GM21737 (cell line): Measurements from ENCODE around the gene CST1.
"Not testable (repeated sequence)": the region's sequence is repeated elsewhere in the genome, so short reads cannot be mapped to it uniquely, and the experiment has no call there.

Source experiments
- ATAC-seq: cut with Tn5 transposase; IDR thresholded peaks from one replicate; pipeline ENCODE4 v1.9.1; 2021; ENCODE audit warnings: mild to moderate bottlenecking, moderate library complexity; ENCODE audit not compliant: unreplicated experiment

CST1 gene

DNA sequence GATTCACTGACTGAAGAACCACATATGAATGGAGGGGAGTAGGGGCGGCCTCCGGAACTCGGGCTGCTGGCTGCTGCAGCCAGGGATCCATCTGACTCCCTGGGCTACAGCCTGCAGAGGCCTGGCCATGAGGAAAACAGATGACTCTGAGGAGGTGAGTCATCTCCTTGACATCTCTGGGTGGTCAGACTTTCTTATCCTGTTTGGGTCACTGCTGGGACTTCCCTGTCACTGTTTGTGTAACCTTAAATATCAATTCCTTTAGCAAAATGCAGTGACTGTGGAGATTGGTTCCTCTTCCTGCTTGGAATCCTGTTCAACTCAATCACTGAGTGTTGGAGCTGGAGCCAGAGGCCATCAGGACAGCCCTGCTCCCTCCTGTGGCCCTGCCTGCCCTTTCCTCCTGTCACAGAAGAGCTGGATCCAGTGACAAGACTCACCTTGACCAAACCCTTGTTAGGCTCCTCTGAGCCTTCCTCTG lies 4.4 kb upstream of the CST1 start:
- not testable (repeated sequence) for ATAC-seq

DNA sequence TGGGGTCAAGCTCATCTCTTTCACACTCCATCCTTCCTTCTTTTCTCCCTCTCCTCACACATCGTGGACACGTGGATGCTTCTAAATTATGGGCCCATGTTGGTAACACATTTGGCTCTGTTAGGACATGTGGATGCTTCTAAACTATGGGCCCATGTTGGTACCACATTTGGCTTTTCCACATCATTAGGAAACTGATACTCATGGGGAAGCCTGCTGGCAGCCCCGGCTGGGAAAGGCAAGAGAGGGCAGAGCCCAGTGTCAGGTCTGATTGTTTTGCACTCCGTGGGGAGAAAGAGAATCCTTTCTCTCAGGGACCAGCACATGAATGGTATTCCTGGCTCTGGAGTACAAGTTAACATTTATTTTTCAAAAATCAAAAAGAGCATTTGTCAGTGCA lies 4.0 kb upstream of the CST1 start:
- no peak for ATAC-seq

DNA sequence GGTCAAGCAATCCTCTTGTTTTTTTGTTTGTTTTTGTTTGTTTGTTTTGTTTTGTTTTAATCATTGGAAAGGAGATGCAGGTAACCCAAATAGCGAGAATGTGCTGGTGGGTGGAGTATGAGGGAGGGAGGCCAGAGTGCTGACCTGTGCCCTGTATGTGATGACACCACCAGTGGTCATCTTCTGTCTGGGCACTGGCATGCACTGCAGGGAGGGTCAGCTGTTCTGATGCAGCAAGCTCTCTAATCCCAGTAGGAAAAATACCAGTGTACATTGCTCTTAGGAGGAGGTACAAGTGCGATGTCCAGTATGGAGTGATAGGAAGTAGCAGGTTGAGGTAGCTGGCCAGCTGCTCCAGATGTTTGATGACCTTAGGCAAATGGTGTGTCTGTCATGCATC lies 2.9 kb upstream of the CST1 start:
- ATAC-seq: no peak

DNA sequence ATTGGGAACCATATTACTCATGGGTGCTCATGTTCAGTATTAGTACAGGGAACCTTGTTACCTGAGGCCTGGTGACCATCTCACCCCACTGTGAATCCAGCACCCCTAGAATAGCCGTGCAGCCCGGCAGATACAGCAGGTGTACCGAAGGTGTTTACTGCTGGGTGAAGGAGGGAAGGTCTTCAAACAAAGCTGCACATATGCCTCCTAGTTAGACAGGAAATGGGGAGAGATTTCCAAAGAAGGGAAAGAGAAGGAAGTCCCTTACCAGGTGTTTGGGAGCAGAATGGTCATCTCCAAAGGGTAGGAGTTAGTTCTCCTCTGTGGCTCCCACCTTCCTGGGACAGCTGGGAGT lies 2.4 kb upstream of the CST1 start:
- ATAC-seq: no peak

DNA sequence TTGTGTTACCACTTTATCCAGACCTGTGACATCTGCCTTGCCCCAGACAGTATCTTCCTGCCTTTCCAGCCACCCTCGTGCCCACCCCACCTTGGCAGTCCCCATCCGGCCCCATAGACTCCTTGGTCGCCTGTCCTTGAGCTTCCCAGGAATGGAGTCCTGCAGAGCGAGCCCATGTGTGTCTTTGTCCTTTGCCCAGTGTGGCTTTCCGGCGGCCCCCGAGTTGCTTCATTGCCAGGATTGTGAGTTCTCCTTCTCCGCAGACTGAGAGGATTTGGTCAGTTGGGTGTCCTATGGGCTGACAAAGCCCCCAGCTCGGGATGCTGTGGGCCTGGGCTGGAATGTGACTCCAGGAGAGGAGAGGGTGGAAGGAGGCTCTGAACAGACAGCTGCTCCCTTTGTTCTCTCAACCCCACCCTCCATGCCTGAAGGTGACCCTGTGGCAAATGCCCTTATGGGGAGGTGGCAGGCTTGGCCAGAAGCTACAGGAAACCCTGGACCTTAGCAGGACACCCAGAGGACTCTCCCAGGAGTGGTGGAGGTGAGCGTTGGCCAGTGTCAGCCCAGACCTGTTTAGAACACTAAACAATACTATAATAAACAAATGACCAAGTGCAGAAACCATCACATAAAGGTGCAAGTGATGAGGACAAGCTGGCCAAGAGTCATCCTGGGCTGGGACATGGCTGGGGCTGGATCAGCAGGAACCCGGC lies 1.9 kb upstream of the CST1 start:
- ATAC-seq: no peak

DNA sequence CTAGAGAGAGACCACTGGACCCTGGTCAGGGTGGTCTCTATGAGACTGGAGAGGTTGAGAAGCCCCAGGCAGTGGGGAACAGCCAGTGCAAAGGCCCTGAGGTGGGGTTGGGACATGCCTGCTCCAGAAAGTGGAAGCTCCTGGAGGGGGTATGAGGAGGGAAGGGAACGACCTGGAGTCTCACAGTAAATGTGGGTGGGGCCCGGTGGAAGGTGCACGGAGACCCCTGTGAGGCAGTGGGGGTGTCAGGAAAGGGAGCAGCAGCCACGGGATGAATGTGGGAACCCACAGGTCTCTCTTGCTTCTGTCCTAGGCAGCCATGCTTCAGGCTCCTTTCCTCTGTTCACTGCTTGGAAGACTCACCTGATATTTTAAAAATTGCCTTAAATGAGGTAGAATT lies 1.3 kb upstream of the CST1 start:
- ATAC-seq: no peak

DNA sequence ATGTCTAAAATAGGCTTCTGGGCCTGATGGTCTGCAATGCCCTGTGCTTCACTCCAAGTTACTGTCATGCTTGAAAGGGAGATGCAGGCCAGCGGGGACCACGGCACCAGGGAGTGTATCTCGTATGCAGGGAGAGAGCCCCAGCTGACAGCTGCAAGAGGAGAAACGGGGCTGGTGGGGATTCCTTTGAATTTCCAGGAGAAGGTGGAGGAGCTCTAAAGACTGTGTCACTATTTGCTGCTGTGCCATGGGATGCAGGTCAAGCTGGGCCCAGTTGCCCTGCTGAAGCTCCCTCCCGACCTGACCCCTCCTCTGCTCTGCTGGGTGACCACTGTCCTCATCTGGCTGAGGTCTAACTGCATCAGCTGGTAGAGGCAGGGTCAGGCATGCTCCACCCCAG lies 989 bp downstream of the CST1 start:
- no peak for ATAC-seq

DNA sequence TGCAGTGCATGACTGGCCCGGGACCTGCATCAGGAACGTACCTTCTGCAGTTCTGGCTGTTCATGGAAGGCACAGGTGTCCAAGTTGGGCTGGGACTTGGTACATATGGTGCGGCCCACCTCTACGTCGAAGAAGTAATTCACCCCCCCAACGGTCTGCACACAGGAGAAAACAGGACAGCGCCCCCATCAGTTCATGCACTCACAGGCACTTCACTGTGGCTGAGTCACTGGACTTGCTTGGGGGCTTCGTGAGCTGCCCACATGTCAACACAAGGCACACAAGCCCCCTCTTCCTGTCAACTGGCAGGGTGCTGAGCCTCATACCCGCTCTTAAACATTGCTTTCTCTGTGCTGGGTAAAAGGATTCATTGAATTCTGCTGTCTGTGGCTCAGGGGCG lies 1.8 kb downstream of the CST1 start:
- ATAC-seq: not testable (repeated sequence)

DNA sequence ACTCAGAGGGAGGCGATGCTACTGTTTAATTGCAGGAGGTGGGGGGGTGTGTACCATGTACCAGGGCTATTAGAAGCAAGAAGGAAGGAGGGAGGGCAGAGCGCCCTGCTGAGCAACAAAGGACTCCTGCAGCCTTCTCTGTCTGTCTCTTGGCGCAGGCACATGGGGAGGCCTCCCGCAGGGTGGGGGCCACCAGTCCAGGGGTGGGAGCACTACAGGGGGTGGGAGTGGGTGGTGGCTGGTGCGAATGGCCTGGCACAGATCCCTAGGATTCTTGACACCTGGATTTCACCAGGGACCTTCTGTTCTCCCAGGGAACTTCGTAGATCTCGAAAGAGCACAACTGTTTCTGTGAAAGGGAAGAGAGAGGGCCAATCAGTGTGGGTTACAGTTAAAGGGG lies 3.2 kb downstream of the CST1 start:
- not testable (repeated sequence) for ATAC-seq

DNA sequence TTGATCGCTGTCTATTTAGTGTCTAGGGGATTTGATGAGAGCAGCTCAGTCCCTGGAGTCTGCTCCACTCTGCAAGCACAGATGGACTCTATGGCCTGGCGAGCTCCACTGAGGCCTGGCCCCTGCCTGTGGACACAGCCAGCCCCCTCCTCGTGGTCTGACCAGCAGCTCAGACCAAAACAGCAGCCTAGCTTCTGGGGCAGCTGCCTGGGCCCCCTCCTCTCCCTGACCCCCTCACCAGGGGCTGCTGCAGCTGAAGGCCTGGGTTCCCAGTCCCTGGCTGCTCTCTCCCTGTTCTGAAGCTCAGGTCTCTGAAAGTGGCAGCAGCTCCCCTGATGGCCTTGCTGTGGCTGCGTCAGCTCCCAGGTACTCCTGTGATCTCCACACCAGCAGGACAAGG lies 3.6 kb downstream of the CST1 start:
- ATAC-seq: not testable (repeated sequence)

DNA sequence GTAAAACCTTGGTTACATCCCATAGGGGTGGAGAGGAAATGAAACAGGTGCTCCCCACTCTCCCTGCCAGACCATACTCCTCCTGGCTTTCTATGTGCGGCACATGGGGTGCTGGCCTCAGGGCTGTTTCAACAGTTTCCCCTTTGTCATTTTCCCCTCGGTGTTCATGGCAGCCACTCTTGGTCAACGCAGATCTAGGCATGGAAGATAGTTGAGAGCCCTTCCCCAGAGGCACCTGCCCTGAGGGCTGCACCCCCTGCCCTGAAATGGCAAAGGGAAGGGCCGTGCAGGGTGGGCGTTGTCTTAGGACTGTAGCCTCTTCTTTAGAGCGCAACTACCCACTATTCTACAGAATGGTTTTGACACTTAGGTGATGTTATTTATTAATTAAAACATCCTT lies 4.4 kb downstream of the CST1 start:
- no peak for ATAC-seq

DNA sequence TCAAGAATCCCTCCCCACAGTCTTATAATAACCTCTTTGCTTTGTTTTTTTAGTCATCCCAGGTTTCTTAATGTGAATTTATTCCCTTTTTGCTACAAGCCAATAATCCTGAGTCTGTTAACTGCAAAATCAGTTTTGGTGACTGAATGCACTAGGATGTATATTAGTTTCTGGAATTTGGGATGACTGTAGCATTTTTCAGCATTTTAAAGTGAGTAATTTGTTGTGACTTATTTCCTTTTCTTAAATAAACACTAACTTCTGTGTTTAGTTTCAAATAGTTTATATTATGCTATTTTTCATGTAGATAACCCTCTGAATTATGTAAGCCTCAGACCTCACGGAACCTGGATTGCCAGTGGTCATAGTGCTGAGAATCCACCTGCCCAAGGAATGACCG lies 5.5 kb downstream of the CST1 start:
- no peak for ATAC-seq

DNA sequence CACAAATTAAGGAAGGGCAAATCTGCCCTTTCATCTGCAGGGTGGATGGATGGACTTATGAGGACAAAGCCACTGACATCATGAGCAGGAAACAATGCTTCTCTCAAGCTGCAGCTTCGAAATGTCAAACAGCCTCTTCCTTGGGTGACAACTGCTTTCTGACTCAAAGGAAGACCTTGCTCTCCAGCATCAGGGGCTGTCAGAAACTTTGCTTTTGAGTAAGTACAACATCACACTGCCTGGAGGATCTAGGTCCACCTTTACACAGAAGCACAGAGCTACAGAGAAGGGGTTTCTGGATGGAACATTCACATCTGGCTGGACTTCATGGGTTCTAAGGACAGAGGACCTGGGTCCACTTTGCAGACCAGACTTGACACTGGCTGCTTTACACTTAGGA lies 5.9 kb downstream of the CST1 start:
- no peak for ATAC-seq

DNA sequence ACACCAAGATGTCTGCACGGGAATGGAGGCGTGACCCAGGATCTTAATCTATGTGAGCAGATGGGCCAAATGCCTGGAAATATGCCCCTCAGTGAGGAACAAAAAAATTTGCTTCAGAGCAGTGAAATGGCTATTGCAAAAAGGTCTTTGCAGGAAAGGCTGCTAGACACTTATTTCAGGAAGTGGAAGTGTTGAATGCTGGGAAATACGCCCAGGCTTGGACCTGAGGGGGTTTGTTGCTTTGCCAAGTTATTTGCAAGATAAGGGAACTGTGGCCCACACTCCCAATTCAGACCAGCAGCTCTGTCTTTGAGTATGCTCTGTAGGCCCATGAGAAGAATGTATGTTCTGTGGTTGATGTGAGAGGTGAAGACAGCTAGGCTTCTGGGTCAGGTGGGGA lies 15.3 kb downstream of the CST1 start:
- ATAC-seq: not testable (repeated sequence)

DNA sequence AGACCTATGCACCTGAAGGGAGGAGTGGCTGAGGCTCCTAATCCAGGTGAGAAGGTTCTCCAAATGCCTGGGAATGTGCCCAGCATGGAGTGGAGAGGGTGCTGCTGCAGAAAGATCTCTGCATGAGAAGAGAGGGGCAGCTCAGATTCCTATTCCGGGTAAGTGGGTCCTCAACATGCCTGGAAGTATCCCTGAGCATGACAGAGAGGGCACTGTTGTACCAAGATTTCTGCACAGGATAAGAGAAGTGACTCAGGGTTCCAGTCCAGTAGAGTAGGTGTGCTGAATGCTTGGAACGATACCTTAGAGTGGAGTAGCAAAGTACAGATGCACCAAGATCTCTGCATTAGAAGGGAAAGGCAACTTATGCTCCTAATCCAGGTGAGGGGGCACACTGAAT lies 15.8 kb downstream of the CST1 start:
- not testable (repeated sequence) for ATAC-seq

DNA sequence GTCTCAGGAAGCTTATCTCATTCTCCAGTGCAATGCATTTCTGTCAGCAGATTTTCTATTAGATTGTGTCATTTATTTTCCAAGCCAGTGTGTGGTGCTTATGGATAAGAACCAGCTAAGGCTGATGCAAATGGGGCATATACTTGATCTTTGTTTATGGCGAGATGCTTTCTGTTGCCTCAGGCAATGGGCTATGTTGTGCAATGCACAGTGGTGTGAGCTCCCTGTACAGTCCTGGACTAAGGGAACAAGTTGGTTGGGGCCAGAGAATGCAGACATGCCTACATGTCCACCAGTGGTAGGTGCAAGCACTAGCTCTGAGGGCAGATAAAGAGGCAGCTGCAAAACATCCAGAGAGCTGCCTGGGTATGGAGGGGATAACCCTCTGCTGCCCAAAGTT lies 16.3 kb downstream of the CST1 start:
- not testable (repeated sequence) for ATAC-seq

DNA sequence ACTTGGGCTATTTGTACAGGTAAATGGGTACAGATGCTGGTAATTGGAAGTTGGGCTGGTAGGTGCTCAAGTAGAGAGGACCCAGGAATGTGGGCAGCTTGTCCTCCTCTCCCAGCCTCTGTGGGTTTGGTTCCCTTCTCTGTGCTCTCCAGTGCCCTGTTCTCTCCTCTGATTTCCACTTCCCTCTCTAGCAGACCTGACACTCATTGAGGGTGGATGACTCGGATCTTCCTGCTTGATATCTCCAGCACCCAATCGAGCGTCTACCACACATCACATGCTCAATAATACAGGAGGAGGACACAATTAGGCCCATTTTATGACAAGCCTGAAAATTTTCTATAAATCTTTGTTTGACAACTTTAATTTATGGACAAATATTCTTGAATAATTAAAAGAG lies 23.7 kb downstream of the CST1 start:
- ATAC-seq: no peak

DNA sequence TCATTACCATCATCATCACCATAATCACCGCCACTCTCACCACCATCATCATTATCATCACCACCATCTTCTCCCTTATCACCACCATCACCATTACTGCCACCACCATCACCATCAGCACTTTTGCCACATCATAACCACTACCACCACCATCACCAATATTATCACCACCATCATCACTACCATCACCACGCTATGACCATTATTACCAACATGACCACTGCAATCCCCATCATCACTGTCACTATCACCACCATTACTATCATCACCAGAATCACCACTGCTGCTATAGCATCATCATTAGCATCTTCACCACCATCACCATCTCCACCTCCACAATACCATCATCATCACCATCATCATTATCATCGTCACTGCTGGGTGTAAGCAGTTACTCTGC lies 25.6 kb downstream of the CST1 start:
- ATAC-seq: no peak

DNA sequence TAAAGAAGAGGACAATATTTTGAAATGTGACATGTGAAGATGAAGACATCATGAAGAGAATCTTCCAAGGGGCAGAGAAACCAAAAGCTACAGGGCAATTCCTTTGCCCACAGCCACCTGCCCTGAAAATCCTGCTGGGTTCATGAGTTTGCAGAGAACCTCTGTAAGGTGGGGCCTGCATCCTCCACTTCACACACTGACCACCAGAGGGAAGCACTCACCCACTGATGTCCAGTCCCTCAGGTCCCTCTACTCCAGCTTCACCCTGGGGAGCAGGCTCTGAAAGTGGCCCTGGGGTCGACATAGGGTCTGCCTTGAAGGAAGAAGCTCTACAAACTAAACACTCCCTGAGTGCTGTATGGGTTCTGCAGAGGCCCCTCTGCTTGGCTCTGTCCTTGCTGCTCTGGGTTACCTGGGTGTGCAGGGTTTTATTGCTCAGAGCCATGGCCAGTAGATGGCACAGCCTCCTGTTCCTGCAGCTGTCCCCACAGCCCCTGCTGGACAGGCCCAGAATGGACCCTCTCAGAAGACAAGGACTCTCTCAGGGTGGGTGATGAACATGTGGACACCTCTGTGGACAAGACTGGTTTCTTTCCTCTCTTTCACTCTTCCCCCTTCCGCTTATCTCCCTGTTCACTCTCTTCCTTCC lies 27.0 kb downstream of the CST1 start:
- ATAC-seq: not testable (repeated sequence)

DNA sequence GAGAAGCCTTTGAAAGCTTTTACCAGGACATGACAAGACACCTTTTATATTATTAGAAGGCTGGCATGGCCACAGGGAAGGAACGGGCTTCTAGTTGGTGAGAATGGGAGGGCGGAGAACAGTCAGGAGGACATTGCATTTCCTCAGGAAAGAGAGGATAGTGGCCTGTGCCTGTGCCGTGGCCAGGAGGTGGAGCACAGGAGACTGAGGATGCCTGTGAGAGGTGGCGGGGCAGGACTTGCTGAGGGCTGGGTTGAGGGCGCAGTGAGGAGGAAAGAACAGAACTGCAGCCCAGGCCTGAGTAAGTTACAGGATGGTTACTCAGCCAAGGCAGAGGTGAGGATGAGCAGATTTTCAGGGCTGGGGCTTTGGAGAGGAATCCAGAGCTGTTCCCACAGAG lies 27.9 kb downstream of the CST1 start:
- not testable (repeated sequence) for ATAC-seq

DNA sequence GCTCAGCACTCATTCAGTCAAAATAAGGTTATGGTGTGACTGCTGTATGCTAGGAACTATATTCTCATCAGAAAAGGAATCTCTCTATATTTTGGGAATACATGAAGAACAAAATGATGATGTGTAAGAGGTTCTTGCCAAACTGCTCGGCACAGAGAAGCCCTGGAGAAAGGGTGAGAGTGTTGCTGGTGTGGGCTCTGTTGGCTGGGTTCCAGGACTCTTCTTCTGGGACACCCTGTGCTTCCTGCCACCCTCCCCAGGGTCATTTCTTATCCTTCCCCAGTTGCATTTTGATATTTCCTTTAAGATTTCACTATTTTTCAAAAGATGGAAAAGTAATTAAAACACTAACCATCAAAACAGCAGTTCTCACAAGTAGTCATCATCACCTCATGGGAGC lies 28.8 kb downstream of the CST1 start:
- ATAC-seq: no peak

DNA sequence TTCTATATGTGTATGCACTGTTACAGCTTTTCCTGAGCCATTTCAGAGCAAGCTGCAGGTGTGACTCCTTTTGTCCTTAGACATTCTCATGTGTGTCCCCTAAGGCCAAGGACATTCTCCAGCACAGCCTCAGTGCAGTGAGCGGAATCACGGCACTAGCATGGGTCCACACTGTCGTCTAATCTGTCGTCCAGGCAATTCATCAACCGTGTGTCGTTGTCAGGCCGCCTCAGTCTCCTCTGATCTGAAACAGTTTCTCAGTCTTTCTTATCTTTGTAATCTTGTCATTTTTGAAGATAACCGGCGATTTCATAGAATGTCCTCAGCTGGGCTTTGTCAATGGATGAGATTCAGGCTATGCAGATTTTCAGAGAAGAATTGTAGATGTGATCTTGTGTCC lies 31.4 kb downstream of the CST1 start:
- ATAC-seq: not testable (repeated sequence)

DNA sequence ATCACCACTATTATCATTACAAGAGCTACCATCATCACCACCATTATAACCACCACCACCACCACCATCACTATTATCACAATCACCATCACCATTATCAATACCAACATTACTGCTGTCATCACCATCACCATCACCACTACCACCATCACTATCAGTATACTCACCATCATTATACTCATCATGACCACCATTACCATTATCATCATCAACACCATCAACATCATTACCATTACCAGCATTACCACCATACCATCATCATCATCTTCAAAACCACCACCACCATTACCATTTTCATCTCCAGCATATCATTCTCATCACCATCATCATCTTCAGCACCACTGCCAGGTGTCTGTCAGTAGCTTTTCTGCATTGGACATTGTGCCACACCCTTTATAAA lies 39.0 kb downstream of the CST1 start:
- ATAC-seq: not testable (repeated sequence)
